Prostate gland (tissue), 2 donors: ENCODE measurements around the gene ING5. TPM values are rescaled to one million over a fixed set of nuclear protein-coding genes. Genes with fewer than 3 reads are reported as not detected.
"Not testable (repeated sequence)": the region's sequence is repeated elsewhere in the genome, so short reads cannot be mapped to it uniquely, and the experiment has no call there.

Experiments used
- DNase-seq: peaks from one replicate; pipeline ENCODE4 v3.0.0-alpha.2; 2019; ENCODE audit warnings: low spot score
- H3K27ac ChIP-seq, 2 donors: fragments of 200-600 bp; sonication (generic); 2 replicates each; pipeline ENCODE4 v1.5.1; 2017 to 2019
- H3K27me3 ChIP-seq: fragments of 200-600 bp; sonication (generic); replicated peaks from 2 replicates; pipeline ENCODE4 v1.5.1; 2019; ENCODE audit not compliant: insufficient read depth
- H3K36me3 ChIP-seq, 2 donors: fragments of 200-600 bp; sonication (generic); 1 replicate in 1 of 2; 2 replicates in 1 of 2; pipeline versions ENCODE4 v1.5.1 to v1.8.1; 2017 to 2019
- H3K4me1 ChIP-seq: fragments of 200-600 bp; sonication (generic); replicated peaks from 2 replicates; pipeline ENCODE4 v1.5.1; 2019
- H3K4me3 ChIP-seq, 2 donors: fragments of 200-600 bp; sonication (generic); 2 replicates each; pipeline ENCODE4 v1.5.1; 2017 to 2019
- H3K9me3 ChIP-seq: fragments of 200-600 bp; sonication (generic); 2 replicates; pipeline ENCODE4 v1.5.1; 2017
- POLR2A ChIP-seq: fragments of 450-650 bp; IDR thresholded peaks from one replicate; pipeline ENCODE4 v1.6.1; 2016; ENCODE audit warnings: antibody characterized with exemption, mild to moderate bottlenecking
- POLR2AphosphoS5 ChIP-seq: sonication (generic); formaldehyde crosslinking; IDR thresholded peaks from one replicate; pipeline ENCODE4 v1.6.1; 2017; ENCODE audit warnings: antibody characterized with exemption
- WGBS: methylation state at CpG from one replicate; pipeline ENCODE4 v1.1.5; 2018; 5-methylcytosine and 5-hydroxymethylcytosine counted together
- intact Hi-C: fragments of 100-400 bp; cut with DNase I; formaldehyde crosslinking; loops from one replicate; pipeline ENCODE4 v1.14.2; 2022
- total RNA-seq, 2 donors: library from RNA; depleted of rRNA; stranded (reverse); fragments of >200 nt; gene quantifications; one replicate each; pipeline ENCODE4 v1.1.0, GENCODE V29; 2016
- TF ChIP-seq, protein P1 (sequence below), 4 experiments: fragments of 200-600 bp in 2 of 4; fragments of 450-650 bp in 2 of 4; sonication (generic) in 2 of 4; IDR thresholded peaks; 1 replicate in 3 of 4; 2 replicates in 1 of 4; pipeline ENCODE4 v1.5.1; 2016 to 2019; ENCODE audit warnings: antibody characterized with exemption in 4 of 4, mild to moderate bottlenecking in 2 of 4, moderate library complexity in 2 of 4

The ING5 gene
- total RNA-seq, 2 donors from 2014 or later = 65.6 to 84.8 TPM

DNA sequence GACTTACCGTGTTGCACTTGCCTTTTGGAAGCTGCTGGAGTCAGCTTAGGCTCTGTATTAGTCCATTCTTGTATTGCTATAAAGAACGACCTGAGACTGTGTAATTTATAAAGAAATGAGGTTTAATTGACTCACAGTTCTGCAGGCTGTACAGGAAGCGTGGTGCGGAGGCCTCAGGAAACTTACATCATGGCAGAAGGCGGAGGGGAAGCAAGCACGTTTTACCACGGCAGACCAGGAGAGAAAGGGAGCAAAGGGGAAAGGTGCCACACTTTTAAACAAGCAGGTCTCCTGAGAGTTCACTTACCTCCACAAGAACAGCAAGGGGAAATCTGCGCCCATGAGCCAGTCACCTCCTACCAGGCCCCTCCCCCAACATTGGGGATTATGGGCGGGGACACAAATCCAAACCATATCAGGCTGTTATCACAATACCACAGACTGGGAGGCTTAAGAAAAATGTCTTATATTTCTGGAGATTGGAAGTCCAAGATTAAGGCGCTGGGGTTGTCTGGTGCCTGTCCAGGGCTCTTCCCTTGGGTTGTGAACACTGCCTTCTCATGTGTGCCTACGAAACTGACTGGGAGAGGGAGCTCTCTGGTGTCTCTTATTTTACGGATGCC is 28.9 kb downstream of the ING5 start:
- H3K27ac ChIP-seq = no peak overlapping the region
- no peaks in the 10 kb centered on the region for H3K4me1 ChIP-seq
- no peaks in the 10 kb centered on the region for H3K27me3 ChIP-seq
- WGBS = 90% methylated on average over 12 of the region's 12 CpGs
- no peaks in the 10 kb centered on the region for H3K36me3 ChIP-seq
- no peak overlapping the region for H3K4me3 ChIP-seq
- intact Hi-C loops = loop anchor here (5.0 kb wide), 1 partner anchor 147 kb away; no protein-coding TSS in a partner anchor
- TF ChIP-seq POLR2AphosphoS5 (no peak), POLR2A (no peak)
- TF ChIP-seq, protein P1, sequence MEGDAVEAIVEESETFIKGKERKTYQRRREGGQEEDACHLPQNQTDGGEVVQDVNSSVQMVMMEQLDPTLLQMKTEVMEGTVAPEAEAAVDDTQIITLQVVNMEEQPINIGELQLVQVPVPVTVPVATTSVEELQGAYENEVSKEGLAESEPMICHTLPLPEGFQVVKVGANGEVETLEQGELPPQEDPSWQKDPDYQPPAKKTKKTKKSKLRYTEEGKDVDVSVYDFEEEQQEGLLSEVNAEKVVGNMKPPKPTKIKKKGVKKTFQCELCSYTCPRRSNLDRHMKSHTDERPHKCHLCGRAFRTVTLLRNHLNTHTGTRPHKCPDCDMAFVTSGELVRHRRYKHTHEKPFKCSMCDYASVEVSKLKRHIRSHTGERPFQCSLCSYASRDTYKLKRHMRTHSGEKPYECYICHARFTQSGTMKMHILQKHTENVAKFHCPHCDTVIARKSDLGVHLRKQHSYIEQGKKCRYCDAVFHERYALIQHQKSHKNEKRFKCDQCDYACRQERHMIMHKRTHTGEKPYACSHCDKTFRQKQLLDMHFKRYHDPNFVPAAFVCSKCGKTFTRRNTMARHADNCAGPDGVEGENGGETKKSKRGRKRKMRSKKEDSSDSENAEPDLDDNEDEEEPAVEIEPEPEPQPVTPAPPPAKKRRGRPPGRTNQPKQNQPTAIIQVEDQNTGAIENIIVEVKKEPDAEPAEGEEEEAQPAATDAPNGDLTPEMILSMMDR (IDR thresholded peaks at IDR 0.05) = no peak
- no peaks in the 10 kb centered on the region for H3K9me3 ChIP-seq
- no peak for DNase-seq

DNA sequence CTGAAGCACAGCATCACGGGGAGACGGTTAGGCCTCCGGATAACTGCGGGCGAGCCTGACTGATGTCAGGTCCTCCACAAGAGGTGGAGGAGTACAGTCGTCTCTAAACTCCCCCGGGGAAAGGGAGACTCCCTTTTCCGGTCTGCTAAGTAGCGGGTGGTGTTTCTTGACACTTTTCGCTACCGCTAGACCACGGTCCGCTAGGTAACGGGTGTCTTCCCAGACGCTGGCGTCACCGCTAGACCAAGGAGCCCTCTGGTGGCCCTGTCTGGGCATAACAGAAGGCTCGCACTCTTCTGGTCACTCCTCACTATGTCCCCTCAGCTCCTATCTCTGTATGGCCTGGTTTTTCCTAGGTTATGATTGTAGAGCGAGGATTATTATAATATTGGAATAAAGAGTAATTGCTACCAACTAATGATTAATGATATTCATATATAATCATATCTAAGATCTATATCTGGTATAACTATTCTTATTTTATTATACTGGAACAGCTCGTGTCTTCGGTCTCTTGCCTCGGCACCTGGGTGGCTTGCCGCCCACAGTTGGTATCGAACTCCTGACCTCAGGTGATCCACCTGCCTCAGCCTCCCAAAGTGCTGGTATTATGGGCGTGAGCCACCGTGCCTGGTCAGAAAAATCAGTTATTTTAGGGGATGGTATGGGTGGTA is 30.8 kb downstream of the ING5 start:
- H3K36me3 ChIP-seq, DNase-seq, H3K27ac ChIP-seq, H3K4me1 ChIP-seq, H3K4me3 ChIP-seq, H3K9me3 ChIP-seq, H3K27me3 ChIP-seq: not testable (repeated sequence)
- intact Hi-C loops = loop anchor here (5.0 kb wide), 1 partner anchor 145 kb away; no protein-coding TSS in a partner anchor
- TF ChIP-seq, protein P1 (IDR thresholded peaks at IDR 0.05) = peak in 3 of 4 experiments; percentile 31 to 62 (median 56)
- WGBS = 39% methylated on average over 26 of the region's 26 CpGs

DNA sequence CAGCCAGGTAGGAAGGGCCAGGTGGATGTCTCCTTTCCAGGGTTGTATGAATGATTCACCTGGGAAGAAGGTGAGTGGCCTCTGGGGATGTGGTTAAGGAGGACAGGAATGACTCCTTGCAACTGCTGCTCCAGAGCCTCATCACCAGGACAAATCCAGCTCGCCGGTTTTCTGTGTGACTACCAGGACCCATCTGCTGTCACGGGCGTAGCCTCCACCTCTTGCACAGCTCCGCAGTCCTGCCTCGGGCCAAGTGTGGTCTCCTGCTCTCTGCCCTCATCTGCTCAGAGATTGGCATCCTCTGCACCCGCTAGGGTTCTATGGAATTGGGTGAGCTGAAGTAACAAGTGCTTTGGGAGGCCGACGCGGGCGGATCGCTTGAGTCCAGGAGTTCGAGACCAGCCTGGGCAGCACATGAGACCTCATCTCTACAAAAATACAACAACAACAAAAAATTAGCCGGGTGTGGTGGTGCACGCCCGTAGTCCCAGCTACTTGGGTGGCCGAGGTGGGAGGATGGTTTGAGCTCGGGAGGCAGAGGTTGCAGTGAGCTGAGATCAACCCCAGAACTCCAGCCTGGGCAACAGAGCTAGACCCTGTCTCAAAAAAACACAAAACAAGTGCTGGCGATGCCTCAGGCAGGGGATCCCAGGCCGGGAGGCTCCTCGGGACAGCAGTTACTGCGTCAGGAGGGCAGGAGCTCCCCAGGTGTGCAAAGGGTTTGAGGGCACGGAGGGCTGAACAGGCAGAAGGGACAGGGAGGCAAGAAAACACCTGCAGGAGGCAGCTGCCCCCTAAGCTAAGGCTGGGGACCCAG is 31.8 kb downstream of the ING5 start:
- WGBS = 88% methylated on average over 23 of the region's 23 CpGs
- H3K4me3 ChIP-seq = peak overlapping the region; percentile 79 to 93
- no peaks in the 10 kb centered on the region for H3K9me3 ChIP-seq
- no peaks in the 10 kb centered on the region for H3K4me1 ChIP-seq
- peak overlapping the region; percentile 82 to 90 for H3K27ac ChIP-seq
- no peaks in the 10 kb centered on the region for H3K27me3 ChIP-seq
- intact Hi-C loops = loop anchor here (5.0 kb wide), 1 partner anchor 144 kb away; no protein-coding TSS in a partner anchor
- TF ChIP-seq POLR2A = no peak
- no peak for DNase-seq
- H3K36me3 ChIP-seq = no peaks in the 10 kb centered on the region

DNA sequence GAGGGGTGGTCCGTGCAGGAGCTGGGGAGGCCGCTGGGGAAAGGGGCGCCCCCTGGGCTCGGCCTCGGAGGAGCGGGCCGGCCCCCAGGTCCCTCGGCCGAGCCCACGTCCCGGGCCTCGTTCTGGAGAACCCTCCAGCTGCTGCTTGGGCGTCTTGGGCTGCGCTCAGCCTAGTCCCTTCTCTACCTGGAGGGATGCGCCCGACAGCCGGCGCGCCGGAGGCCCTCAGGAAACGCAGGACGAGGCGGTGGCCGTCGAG is 32.3 kb downstream of the ING5 start:
- WGBS = 5% methylated on average over 21 of the region's 25 CpGs
- Histone ChIP-seq H3K27me3 (no peaks in the 10 kb centered on the region), H3K36me3 (no peaks in the 10 kb centered on the region), H3K9me3 (no peaks in the 10 kb centered on the region), H3K4me1 (no peaks in the 10 kb centered on the region), H3K4me3 (peak overlapping the region; percentile 79 to 93), H3K27ac (peak overlapping the region; percentile 82 to 90)
- no peak for DNase-seq
- no peak for TF ChIP-seq POLR2AphosphoS5
- TF ChIP-seq, protein P1 (IDR thresholded peaks at IDR 0.05) = no peak
- no peak for TF ChIP-seq POLR2A
- intact Hi-C loops = loop anchor here (5.0 kb wide), 1 partner anchor 143 kb away; no protein-coding TSS in a partner anchor

DNA sequence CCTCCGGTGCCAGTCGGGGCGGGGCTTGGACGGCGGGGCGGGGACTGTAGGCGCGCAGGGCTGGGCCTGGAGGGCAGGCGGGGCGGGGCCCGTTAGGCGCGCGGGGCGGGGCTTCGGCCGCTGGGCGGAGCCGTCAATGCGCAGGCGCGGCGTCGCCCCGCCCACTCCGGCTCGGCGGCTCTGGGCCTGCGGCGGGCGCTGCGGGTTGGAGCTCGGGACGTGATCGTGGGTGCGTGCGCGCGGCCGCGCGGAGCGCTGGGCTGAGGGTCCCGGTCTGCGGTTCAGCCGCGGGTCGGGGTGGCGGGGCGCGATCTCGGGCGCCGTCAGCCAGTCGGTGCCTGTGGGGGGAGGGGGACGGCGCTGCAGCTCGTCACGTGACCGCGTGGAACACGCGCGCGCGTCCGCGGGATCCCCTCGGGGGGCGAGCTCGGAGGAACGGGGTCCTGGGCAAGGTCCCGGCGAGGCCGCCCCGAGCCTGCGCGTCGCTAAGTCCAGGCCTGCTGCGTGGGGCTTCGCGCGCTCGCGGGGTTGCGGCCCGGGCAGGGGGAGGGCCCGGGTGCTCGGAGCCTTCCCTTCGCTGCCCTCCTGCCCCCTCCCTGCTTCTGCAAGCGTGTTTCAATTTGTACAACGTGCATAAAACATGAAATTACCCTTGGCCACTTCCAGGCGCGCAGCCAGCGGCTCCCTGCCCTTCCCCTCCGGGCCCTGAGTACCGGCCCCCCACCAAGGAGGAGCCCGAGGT is 32.8 kb downstream of the ING5 start, which contains the start of gene D2HGDH:
TSS of gene D2HGDH (plus strand) at position 164 of the 742 bp plus-strand sequence. CDS start 595 bp downstream, outside the sequence.
- WGBS = 1% methylated on average over 25 of the region's 98 CpGs
- TF ChIP-seq POLR2A (peak; percentile 77), POLR2AphosphoS5 (no peak)
- TF ChIP-seq, protein P1 (IDR thresholded peaks at IDR 0.05) = peak in 1 of 4 experiments; percentile 3
- Histone ChIP-seq H3K9me3 (no peaks in the 10 kb centered on the region), H3K36me3 (no peaks in the 10 kb centered on the region), H3K4me1 (no peaks in the 10 kb centered on the region), H3K27me3 (no peaks in the 10 kb centered on the region), H3K4me3 (peak within 1 kb of the TSS; percentile 79 to 93), H3K27ac (peak within 1 kb of the TSS; percentile 82 to 90)
- intact Hi-C loops = loop anchor here (5.0 kb wide), 1 partner anchor 143 kb away; no protein-coding TSS in a partner anchor
- peak; percentile 92 for DNase-seq
